RCC 7860 (cell line): ENCODE measurements around the gene LEFTY2.
A peak's percentile ranks its signal among the peaks of the same experiment; 100 is the strongest.
"Not testable (repeated sequence)": the region's sequence is repeated elsewhere in the genome, so short reads cannot be mapped to it uniquely, and the experiment has no call there.

Experiments used
- DNase-seq: peaks from one replicate; pipeline ENCODE4 v3.0.0-alpha.2; 2015; ENCODE audit warnings: low spot score
- FAIRE-seq: peaks from 2 replicates; lab custom pipeline; 2012; peaks lifted over from hg19 to GRCh38; lab: Jason Lieb, UNC

LEFTY2 gene

GRCh38 chr1:225954753-225955152, 13.7 kb upstream of the LEFTY2 start:
- no peak for DNase-seq
- no peak for FAIRE-seq

DNA sequence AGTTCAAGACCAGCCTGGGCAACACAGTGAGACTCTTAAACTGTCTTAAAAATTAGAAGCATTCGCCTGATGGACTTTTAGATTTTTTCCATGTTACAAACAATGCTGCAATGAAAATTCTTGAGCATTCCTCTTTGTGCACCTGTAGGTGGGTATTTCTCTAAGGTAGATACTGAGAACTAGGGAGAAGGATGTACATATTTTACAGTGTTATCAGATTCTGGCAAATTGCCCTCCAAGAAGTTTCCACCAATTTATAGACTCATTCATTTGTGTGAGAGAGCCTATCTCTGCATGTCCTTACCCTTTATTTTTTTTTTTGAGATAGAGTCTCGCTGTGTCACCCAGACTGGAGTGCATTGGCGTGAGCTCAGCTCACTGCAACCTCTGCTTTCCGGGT, 12.3 kb upstream of the LEFTY2 start:
- DNase-seq (no peak), FAIRE-seq (no peak)

DNA sequence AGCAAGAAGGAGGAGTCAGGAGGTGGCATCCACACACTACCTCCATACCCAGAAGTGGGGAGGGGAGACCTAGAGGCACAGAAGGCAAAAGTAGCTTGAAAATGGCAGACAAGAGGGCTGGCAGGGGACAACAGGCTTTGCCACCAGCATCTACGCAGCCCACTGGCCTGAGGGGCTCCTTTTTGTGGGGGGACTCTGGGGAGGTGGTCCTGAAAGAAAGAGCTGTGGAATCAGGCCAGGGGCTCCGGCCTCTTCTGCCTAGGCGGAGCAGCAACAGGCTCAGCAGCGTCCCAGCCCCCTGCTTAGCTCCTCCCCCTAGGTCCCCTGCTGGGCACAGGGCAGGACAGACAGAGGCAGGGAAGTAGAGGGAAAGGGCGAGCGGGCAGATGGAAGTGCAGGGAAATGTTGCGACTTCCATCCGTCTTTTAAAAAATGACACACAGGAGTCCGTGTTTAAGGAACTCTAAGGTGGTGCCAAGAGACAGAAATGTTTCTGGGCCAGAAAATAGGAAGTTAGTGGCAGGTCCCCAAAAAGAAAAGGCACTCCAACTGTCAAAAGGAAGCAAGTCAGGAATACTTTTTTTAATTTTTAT, 10.0 kb upstream of the LEFTY2 start:
- DNase-seq (no peak), FAIRE-seq (no peak)

DNA sequence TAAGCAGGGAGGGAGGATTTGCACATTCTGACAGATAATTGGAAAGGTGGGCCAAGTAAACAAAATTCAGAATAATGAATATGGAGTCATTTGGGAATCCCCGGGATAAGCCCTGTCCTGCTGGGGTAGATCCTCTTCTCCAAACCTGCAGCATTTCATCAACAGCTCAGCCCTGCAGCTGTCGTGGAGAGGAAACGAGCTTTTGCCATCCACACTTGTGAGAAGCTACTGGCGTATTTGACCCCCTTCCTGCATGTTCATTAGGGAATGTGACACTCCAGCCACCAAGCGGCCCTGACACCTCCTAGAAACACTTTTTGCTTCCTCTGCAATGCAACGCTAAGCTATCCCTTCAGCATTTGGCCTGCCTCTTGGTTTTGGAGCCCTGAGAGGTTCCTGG, 8.0 kb upstream of the LEFTY2 start:
- no peak for DNase-seq
- no peak for FAIRE-seq

GRCh38 chr1:225946803-225947202, 5.8 kb upstream of the LEFTY2 start:
- DNase-seq (no peak), FAIRE-seq (no peak)

DNA sequence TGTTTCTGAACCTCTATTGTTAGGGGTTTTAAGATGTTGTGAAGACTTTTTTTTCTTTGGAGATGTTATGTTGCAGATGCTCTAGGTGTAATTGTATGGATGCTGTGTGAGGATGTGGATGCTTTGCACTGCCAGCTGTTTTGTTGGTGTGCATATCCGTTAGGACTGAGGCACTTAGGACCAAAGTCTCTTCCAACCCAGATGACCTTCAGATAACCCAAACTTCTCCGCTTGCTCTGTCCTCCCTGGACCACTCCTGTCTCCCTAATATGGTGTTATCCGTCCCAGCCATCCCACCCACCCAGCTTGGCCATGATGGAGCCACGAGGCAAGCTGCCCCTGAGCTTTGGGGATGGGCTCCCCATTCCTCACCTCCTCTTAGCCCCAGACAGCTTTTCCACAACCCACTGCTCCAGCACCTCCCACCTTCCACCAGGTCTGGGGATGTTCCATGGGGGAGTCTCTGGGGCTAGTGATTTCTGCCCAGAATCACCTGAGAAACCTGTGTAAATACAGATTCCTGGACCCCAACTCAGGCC, 5.1 kb upstream of the LEFTY2 start:
- FAIRE-seq (no peak), DNase-seq (no peak)

- DNase-seq (no peak), FAIRE-seq (no peak)
Observed at GRCh38 chr1:225945564-225945963, 4.5 kb upstream of the LEFTY2 start.

DNA sequence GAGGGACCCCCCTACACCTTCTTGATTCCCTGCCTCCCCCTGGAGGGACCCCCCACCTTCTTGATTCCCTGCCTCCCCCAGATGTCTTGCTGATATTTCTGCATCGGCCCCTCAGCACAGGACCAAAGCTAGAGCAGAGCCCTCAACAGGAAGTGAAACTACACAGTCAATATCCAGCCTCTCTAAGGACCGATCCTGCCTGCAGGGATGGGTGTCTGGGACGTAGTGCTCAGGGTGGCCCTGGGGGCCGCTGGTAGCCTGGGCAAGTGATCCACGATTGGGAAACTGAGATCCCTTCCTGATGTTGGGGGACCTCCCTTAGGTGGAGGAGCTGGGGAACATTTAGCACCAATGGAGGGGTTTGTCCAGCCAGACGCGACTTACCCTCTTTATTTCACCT, 3.9 kb upstream of the LEFTY2 start:
- DNase-seq (no peak), FAIRE-seq (no peak)

- DNase-seq: no peak
- FAIRE-seq: no peak
Observed at GRCh38 chr1:225944387-225944786, 3.4 kb upstream of the LEFTY2 start.

- DNase-seq: no peak
- FAIRE-seq: no peak
Observed at GRCh38 chr1:225943582-225943981, 2.6 kb upstream of the LEFTY2 start.

DNA sequence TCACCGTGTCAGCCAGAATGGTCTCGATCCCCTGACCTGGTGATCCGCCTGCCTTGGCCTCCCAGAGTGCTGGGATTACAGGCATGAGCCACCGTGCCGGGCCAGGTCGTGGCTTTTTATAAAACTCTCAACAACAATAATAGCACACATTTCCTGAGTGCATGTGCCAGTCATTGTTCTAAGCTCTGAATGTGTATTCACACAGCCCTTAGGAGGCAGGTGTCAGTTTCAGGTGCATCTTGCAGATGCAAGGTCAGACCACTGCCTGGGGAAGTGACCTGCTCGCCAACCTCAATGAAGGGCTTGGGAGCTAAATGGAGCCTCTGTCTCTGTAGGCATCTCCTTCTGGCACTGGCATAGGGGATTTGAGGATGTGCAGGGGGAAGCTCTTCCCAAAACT, 1.6 kb upstream of the LEFTY2 start:
- no peak for FAIRE-seq

GRCh38 chr1:225941942-225942222, 862 bp upstream of the LEFTY2 start:
- FAIRE-seq (no peak), DNase-seq (no peak)

More for the DNA sequence above, 1.6 kb upstream of the LEFTY2 start:
- DNase-seq: no peak

DNA sequence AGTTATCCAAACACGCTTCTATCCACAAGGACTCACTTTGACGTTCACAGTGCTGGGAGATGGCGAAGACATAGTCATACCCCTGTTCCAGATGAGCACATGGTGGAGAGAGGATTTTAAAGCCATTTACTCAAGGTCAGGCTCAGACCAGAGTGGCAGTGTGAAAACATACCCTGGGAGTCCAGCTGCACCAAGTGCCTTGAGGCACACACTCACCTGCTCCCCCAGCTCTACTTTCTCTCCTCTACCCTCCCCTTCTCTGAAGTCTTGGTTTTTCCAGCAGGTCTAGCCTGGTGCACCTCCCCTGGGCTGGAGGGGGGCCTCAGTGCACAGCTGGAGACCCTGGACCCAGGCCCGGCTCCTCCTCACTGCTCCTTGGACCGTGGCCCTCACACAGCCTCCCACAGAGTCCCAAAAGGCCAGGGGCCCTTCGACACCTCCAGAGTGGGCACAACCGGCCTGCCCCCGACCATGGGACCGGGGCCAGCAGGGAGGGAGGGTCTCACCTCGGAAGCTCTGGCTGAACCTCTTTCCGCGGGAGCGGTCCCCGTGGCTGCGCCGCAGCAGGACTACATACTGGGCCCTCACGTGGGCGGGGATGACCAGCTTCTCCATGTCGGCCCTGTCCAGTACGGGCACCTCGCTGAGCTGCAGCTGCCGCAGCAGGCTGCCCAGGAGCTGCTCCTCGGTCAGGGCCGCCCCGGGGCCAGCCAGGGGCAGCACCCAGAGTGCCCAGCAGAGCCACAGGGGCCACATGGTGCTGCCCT, 452 bp downstream of the LEFTY2 start:
- DNase-seq (no peak), FAIRE-seq (no peak)

GRCh38 chr1:225939939-225940310, 1.1 kb downstream of the LEFTY2 start:
- not testable (repeated sequence) for DNase-seq, FAIRE-seq

DNA sequence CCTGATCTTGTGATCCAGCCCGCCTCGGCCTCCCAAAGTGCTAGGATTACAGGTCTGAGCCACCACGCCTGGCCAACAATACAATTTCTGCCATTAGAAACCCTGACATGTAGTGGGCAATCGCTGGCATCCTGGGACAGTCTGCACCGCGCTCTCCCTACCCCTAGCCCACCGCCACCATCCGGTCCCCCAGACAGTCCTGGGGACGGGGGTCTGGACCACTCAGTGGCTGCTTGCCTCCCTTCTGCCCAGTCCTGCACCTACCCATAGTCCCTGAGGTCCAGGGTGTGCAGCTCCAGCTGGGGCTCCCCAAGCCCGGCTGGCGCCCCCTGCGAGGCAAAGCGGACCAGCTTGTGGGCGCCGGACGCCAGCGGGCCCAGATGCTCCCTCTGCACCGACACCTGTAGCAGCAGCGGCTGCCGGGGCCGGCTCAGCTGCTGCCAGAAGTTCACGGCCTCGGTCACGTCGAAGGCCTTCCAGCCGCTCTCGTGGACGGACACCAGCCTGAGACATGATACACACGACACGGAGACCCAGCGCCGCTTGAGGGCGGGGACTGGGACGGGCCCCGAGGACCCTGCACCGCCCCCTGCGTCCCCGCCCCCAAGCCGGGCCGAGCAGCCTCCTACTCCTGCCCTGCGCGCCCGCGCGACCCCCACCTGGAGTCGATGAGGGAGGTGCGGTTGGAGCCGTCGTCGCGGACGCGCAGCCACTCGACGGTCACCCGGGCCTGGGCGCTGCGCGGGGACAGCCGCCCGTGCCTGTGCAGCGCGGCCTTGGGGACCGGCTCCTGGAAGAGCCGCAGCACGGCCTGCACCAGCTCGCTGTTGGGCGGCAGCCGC, 1.7 kb downstream of the LEFTY2 start:
- FAIRE-seq, DNase-seq: not testable (repeated sequence)

DNA sequence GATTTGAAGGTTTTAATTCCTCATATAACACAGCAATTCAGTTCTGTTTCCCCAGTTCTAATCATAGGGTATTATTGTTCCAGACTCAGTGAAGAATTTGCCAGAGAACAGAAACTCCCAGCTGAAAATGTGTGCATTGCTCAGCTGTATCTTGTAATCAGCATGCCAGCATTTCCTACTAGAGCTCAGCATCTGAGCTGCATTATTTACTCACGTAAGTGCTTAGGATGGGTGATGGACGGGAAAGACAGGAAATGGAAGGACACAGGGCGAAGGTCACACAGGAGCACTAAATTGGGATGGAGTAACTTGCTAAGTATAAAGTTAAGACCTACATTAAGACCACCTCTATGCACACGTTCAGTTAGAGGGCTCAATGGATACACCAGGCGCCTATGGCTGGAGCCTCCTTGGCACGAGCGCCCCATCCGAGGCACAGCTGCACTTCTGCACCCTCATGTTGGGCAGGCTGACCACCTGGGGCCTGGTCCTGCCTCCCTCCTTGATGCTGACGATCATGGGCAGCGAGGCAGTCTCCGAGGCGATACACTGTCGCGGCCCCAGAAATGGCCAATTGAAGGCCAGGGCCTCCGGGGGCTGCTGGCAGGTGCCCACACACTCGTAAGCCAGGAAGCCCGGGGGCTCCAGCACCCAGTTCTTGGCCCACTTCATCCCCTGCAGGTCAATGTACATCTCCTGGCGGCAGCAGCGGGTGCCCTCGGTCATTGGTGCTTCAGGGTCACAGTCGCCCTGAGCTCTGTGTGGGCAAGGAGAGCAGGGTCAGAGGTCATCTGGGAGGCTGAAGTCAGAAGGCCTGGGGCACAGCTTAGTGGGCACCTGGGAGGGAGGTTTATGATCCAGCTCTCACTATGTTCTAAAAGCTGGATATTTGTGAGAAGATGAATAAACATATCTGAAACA, 3.7 kb downstream of the LEFTY2 start:
- no peak for FAIRE-seq
- DNase-seq: no peak

DNA sequence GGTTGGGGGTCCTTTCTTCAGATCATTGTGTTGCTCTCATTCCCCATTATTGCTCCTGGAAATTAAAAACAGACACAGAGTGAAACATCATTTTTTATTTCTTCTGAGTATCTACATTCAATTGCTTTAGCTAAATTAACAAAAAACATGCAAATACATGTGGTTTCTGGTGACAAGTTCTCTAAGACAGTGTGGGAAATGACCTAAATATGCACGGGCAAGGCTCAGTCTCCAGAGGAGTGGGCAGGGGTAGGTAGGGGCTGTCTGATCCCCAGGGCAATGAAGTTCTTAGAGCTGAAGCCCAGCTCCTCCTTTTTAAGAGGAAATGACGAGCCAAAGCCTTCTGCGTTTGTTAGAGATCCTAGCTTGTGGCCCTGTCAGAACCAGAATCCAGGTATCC, 4.5 kb downstream of the LEFTY2 start:
- FAIRE-seq (no peak), DNase-seq (no peak)

GRCh38 chr1:225936086-225936485, 4.9 kb downstream of the LEFTY2 start:
- not testable (repeated sequence) for DNase-seq, FAIRE-seq

DNA sequence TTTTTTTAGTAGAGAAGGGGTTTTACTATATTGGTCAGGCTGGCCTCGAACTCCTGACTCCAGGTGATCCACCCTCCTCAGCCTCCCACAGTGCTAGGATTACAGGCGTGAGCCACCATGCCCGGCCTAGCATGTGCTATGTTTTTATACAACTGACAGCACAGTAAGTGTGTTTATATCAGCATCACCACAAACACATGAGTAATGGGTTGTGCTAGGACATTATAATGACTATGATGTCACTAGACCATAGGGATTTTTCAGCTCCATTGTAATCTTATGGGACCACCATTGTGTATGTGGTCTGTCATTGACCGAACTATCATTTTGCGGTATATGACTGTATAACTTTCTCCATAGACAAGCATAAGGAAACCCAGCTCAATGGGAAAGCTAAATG, 6.3 kb downstream of the LEFTY2 start:
- DNase-seq: no peak
- FAIRE-seq: no peak

- FAIRE-seq: peak; percentile 95
- DNase-seq: peak; percentile 62
Observed at GRCh38 chr1:225933072-225933471, 7.9 kb downstream of the LEFTY2 start.
